Muscle of back (tissue), 13 donors: ENCODE measurements around the gene CSDE1. TPM values are rescaled to one million over a fixed set of nuclear protein-coding genes. Genes with fewer than 3 reads are reported as not detected.
"Not testable (repeated sequence)": the region's sequence is repeated elsewhere in the genome, so short reads cannot be mapped to it uniquely, and the experiment has no call there.

ENCODE experiments used
- DNase-seq, 3 donors: peaks; one replicate each; pipeline versions ENCODE4 v3.0.0 to v3.0.0-alpha.2; 2013
- long read RNA-seq, 9 donors: transcript quantifications; one replicate each; lab custom pipeline, GENCODE V29; 2026
- polyA plus RNA-seq, 10 donors: library from polyadenylated mRNA; unstranded; fragments of 120-200 nt; gene quantifications; one replicate each; pipeline ENCODE4 v1.2.1, GENCODE V29; 2013; ENCODE audit not compliant: insufficient read length in 10 of 10

Gene CSDE1
- polyA plus RNA-seq = 100 to 1,000 TPM; 339 to 533 (median 445) TPM
- long read RNA-seq, donor 1, full-length matches to known transcripts = 59 of 127 reads
- long read RNA-seq, donor 1, partial matches to known transcripts = 68 of 127 reads
- long read RNA-seq, donor 1, other reads (novel, unspliced or antisense) = 0 of 127 reads
- long read RNA-seq, donor 2, full-length matches to known transcripts = 51 of 88 reads
- long read RNA-seq, donor 2, partial matches to known transcripts = 37 of 88 reads
- long read RNA-seq, donor 2, other reads (novel, unspliced or antisense) = 0 of 88 reads
- long read RNA-seq, donor 3 = 0 reads
- long read RNA-seq, donor 4, full-length matches to known transcripts = 42 of 74 reads
- long read RNA-seq, donor 4, partial matches to known transcripts = 32 of 74 reads
- long read RNA-seq, donor 4, other reads (novel, unspliced or antisense) = 0 of 74 reads
- long read RNA-seq, donor 5, full-length matches to known transcripts = 46 of 84 reads
- long read RNA-seq, donor 5, partial matches to known transcripts = 38 of 84 reads
- long read RNA-seq, donor 5, other reads (novel, unspliced or antisense) = 0 of 84 reads
- long read RNA-seq, donor 6, full-length matches to known transcripts = 57 of 119 reads
- long read RNA-seq, donor 6, partial matches to known transcripts = 62 of 119 reads
- long read RNA-seq, donor 6, other reads (novel, unspliced or antisense) = 0 of 119 reads
- long read RNA-seq, donor 7, full-length matches to known transcripts = 25 of 107 reads
- long read RNA-seq, donor 7, partial matches to known transcripts = 82 of 107 reads
- long read RNA-seq, donor 7, other reads (novel, unspliced or antisense) = 0 of 107 reads
- long read RNA-seq, donor 8, full-length matches to known transcripts = 26 of 57 reads
- long read RNA-seq, donor 8, partial matches to known transcripts = 31 of 57 reads
- long read RNA-seq, donor 8, other reads (novel, unspliced or antisense) = 0 of 57 reads
- long read RNA-seq, donor 9, full-length matches to known transcripts = 8 of 8 reads
- long read RNA-seq, donor 9, partial matches to known transcripts = 0 of 8 reads
- long read RNA-seq, donor 9, other reads (novel, unspliced or antisense) = 0 of 8 reads

GRCh38 chr1:114757455-114758255 is at the start of gene CSDE1:
Gene CSDE1 (minus strand): TSS chr1:114757984. CDS start chr1:114739890, 18,094 bp downstream.
- peak; percentile 99 for DNase-seq

DNA sequence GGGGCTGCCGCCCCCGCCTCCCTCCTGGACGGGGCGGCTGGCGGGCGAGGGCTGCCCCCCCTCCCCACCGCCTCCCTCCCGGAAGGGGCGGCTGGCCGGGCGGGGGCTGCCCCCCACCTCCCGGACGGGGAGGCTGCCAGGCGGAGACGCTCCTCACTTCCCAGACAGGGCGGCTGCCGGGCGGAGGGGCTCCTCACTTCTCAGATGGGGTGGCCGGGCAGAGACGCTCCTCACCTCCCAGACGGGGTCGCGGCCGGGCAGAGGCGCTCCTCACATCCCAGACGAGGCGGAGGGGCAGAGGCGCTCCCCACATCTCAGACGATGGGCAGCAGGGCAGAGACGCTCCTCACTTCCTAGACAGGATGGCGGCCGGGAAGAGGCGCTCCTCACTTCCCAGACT is 46.7 kb upstream of the CSDE1 start:
- not testable (repeated sequence) for DNase-seq

GRCh38 chr1:114803001-114803400 is 45.2 kb upstream of the CSDE1 start:
- no peak for DNase-seq

GRCh38 chr1:114794038-114794437 is 36.3 kb upstream of the CSDE1 start:
- no peak for DNase-seq

DNA sequence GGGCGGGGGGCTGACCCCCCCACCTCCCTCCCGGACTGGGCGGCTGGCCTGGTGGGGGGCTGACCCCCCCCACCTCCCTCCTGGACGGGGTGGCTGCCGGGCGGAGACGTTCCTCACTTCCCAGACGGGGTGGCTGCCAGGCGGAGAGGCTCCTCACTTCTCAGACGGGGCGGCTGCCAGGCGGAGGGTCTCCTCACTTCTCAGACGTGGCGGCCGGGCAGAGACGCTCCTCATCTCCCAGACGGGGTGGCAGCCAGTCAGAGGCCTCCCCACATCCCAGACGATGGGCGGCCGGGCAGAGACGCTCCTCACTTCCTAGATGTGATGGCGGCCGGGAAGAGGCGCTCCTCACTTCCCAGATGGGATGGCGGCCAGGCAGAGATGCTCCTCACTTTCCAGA is 32.8 kb upstream of the CSDE1 start:
- DNase-seq = not testable (repeated sequence)

DNA sequence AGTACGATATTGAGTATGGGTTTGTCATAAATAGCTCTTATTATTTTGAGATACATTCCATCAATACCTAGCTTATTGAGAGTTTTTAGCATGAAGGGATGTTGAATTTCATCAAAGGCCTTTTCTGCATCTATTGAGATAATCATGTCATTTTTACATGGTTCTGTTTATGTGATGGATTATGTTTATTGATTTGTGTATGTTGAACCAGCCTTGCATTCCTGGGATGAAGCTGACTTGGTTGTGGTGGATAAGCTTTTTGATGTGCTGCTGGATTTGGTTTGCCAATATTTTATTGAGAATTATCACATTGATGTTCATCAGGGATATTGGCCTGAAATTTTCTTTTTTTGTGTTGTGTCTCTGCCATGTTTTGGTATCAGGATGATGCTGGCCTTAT is 28.7 kb upstream of the CSDE1 start:
- DNase-seq = not testable (repeated sequence)

DNA sequence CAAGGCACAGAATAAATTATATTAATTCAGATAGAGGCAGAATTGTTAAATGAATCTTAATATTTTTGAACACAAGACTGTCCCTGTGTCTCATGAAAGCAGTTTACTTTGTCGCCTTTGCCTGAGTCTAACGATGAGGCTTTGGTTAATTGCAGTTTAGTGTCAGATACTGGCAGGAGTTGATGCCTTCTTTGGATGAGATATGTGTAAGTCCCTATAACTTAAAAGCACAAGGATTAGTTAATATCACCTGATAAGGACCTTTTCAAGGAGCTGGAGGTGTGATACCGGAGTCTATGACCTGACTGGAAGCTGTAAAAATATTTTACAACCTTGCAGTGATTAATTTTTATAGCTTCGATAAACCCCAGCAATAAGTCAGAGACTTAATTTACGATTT is 24.7 kb upstream of the CSDE1 start:
- no peak for DNase-seq

GRCh38 chr1:114780344-114781226 is 22.8 kb upstream of the CSDE1 start, which contains the start of gene SIKE1:
Gene SIKE1 (minus strand): TSS chr1:114780685. CDS start chr1:114780607, 78 bp downstream.
- peak; percentile 94 to 97 (median 95) for DNase-seq

DNA sequence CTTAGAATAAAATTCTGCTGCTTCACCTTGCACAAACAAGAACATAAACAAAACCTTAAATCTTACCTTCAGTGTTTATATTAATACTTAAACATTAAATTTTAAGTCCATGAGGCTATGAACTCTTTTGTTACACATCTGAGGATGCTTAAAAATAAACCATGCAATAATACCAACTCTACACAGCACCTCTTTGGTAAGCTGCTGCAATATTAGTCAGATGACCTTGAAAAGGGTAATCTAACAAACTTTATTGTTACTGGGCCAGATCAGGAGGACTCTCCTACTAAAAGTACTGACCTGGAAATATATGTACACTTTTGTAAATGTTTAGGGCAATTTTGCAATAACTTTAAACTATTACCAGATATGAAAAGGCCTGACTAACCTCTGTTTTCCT is 21.9 kb upstream of the CSDE1 start:
- no peak for DNase-seq

DNA sequence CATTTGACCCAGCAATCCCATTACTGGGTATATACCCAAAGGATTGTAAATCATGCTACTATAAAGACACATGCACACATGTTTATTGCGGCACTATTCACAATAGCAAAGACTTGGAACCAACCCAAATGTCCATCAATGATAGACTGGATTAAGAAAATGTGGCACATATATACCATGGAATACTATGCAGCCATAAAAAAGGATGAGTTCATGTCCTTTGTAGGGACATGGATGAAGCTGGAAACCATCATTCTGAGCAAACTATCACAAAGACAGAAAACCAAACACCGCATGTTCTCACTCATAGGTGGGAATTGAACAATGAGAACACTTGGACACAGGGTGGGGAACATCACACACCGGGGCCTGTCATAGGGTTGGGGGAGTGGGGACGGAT is 18.9 kb upstream of the CSDE1 start:
- DNase-seq = not testable (repeated sequence)

DNA sequence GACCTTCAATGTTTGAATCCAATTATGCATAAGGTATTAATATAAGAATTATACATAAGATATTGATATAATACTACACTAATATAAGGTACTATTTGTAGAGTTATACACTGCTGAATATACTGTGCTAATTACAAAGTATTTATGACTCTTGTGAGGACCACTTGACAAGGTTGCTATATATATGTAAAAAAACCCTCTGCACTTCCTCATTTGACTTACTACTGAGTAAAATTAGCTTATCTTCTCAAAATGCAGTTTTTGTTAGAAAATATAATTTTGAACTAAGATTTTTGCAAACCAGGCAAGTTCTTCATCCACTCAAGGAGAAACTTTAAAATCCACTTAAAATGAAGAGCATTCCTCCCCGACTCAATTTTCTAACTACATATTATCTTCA is 14.2 kb upstream of the CSDE1 start:
- no peak for DNase-seq

DNA sequence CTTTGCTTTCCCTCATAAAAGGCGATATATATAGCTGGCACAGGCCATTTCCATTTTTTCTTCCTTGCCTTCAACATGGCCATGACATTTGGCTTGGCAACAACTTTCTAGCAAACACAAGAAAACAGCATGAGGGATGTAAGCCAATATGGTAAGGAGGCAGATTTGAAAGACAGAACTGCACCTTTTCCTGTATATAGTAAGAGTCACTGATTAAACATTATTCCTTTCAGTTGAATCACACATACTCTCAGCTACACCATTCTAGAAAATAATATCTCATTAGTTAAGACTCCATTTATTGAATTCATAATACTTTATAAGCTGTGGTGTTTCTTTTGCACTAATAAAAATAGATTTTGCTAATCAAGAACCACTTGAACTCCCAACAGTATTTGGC is 13.2 kb upstream of the CSDE1 start:
- no peak for DNase-seq

DNA sequence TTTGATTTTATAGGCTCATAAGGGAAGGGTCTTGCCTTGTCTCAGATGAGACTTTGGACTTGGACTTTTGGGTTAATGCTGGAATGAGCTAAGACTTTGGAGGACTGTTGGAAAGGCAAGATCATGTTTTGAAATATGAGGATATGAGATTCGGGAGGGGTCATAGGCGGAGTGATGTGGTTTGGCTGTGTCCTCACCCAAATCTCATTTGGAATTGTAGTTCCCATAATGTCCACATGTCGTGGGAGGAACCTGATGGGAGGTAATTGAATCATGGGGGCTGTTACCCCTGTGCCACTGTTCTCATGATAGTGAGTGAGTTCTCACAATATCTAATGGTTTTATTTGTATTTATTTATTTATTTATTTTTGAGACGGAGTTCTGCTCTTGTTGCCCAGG is 6.9 kb upstream of the CSDE1 start:
- no peak for DNase-seq

DNA sequence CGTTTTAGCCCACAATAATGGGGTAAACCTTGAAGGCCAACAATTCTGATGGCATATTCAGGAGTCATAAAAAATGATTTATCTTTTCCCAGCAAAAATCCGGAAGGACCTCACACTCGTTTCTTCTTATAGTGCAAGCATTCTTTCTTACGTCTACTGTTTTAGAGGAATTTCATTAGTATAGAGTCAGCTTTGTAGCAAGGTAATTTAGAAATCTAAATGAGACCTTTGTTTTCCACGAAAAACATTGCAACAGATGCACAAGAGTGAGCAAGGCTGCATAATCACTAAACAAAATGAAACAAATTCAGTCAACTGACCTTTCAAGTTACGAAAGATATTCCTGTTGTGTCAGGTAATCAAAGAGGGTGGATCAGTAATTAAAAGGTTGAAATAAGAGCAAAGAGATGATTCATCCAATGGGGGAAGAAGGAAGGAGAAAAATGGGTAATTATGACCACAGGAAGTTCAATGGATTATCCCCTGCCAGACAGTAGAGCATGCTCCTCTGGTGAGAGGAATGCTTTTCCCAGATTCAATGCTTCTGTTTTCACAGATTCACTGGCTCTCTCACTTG is 560 bp upstream of the CSDE1 start:
- DNase-seq = no peak

DNA sequence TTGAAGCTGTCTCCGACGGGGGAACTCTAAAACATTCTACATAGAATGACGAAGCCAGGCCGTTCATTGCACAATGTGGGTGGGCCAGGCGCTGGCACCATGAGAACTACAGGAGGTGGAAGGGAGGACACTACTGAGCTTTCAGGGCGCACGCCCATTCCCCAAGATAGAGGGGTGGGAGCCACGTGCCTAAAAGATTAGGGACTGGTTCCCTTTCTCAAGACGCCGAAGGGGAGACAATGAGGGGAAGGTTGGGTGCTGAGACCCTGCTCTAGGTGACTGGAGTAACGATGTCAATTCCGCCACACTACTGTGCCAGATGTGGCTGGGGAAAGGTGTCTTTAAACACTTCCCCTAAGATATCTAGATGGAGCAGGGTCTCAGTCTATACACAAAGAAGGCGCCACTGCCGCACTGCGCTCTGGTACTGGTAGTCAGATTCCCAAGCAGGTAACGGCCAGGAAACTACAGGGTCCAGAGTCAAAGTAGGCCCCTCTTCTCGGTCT is 782 bp downstream of the CSDE1 start:
- no peak for DNase-seq

- peak in 1 of 3 donors; percentile 11 for DNase-seq
Measured at GRCh38 chr1:114756009-114756892, 1.5 kb downstream of the CSDE1 start.

GRCh38 chr1:114755006-114755931 is 2.5 kb downstream of the CSDE1 start:
- DNase-seq = no peak
